SK-N-SH (cell line): ENCODE measurements around the gene SLC37A1.

Experiments used
- CHD2 ChIP-seq: fragments of 150-350 bp; IDR thresholded peaks from 2 replicates; pipeline ENCODE4 v1.6.1; 2018; ENCODE audit warnings: low read length; ENCODE audit not compliant: partially characterized antibody
- EP300 ChIP-seq, 2 experiments: IDR thresholded peaks; 2 replicates each; pipeline versions ENCODE4 v1.4.0 to v1.6.1; 2012; ENCODE audit warnings: borderline replicate concordance in 1 of 2, low read depth in 1 of 2, low read length in 1 of 2
- EZH2phosphoT487 ChIP-seq: fragments of 200-600 bp; sonication (generic); IDR thresholded peaks from 2 replicates; pipeline ENCODE4 v1.6.1; 2017; ENCODE audit warnings: low read depth, mixed run types, mild to moderate bottlenecking, antibody characterized with exemption, moderate library complexity, borderline replicate concordance
- FOSL2 ChIP-seq: IDR thresholded peaks from 2 replicates; pipeline ENCODE4 v1.4.0; 2012; ENCODE audit warnings: low read depth, mild to moderate bottlenecking, moderate library complexity, borderline replicate concordance
- GABPA ChIP-seq: IDR thresholded peaks from 2 replicates; pipeline ENCODE4 v1.4.0; 2012; ENCODE audit warnings: low read depth, mild to moderate bottlenecking
- MEF2A ChIP-seq: IDR thresholded peaks from 2 replicates; pipeline ENCODE4 v1.4.0; 2012; ENCODE audit warnings: low read depth, borderline replicate concordance
- MXI1 ChIP-seq: IDR thresholded peaks from 2 replicates; pipeline ENCODE4 v1.6.1; 2012; ENCODE audit warnings: mild to moderate bottlenecking, low read depth, low read length, improper control_type of control experiment
- NFIC ChIP-seq: IDR thresholded peaks from 2 replicates; pipeline ENCODE4 v1.4.0; 2012; ENCODE audit warnings: borderline replicate concordance
- POLR2AphosphoS5 ChIP-seq: IDR thresholded peaks from 2 replicates; pipeline ENCODE4 v1.6.1; 2012; ENCODE audit warnings: low read depth, low read length
- SMC3 ChIP-seq: IDR thresholded peaks from 2 replicates; pipeline ENCODE4 v1.6.1; 2012; ENCODE audit warnings: low read depth, low read length, improper control_type of control experiment
- YY1 ChIP-seq: IDR thresholded peaks from 2 replicates; pipeline ENCODE4 v1.4.0; 2012; ENCODE audit warnings: low read depth, mild to moderate bottlenecking
- TF ChIP-seq, protein P1 (sequence below): IDR thresholded peaks from 2 replicates; pipeline ENCODE4 v1.6.1; 2012; ENCODE audit warnings: mild to moderate bottlenecking, low read depth, low read length, moderate library complexity
- TF ChIP-seq, protein P2 (sequence below): fragments of 200-600 bp; sonication (generic); IDR thresholded peaks from 2 replicates; pipeline ENCODE4 v1.6.1; 2017; ENCODE audit warnings: antibody characterized with exemption, mild to moderate bottlenecking, moderate library complexity
- TF ChIP-seq, protein P3 (sequence below): fragments of 150-350 bp; IDR thresholded peaks from 2 replicates; pipeline ENCODE4 v1.6.1; 2017; ENCODE audit warnings: antibody characterized with exemption, low read length, low read depth, borderline replicate concordance

DNA sequence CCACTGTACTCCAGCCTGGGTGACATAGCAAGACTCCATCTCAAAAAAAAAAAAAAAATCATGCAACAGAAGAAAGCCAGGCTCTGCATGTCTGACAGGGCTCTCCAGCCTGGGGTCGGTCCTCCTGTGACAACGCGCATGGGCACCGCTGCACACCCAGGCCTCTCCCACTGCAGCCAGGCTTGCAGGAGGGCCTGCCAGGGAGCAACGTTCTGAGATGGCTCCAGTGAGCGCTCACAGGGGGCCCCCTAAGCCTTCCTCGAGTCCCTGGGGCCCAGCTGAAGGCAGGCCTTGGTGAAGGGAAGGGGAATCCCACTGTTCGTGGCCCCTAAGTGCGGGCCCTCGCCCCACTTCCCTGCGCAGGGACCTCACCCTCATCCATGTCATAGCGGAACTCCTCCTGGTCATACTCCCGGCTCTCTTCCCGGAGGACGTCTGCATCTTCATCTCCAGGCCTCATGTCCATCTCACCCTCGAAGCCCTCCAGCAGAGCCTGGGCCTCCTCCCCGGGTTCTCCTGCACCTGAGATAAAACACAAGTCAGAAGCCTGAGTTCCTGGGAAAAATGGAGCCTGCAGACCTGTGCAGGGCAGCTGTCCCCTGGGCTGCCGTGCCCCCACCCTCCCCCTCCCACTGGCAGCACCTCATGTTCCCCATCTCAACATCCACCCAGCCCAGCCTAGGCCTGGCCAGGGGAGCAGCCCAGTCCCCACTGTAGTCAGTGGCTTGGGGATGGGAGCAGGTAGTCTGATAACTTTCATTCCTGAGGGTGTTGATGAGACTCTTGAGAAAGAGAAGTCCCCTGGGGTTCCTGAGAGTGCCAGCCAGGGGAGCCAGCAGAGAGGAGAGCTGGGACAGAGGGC is 37.9 kb upstream of the SLC37A1 start:
- TF ChIP-seq, protein P1, sequence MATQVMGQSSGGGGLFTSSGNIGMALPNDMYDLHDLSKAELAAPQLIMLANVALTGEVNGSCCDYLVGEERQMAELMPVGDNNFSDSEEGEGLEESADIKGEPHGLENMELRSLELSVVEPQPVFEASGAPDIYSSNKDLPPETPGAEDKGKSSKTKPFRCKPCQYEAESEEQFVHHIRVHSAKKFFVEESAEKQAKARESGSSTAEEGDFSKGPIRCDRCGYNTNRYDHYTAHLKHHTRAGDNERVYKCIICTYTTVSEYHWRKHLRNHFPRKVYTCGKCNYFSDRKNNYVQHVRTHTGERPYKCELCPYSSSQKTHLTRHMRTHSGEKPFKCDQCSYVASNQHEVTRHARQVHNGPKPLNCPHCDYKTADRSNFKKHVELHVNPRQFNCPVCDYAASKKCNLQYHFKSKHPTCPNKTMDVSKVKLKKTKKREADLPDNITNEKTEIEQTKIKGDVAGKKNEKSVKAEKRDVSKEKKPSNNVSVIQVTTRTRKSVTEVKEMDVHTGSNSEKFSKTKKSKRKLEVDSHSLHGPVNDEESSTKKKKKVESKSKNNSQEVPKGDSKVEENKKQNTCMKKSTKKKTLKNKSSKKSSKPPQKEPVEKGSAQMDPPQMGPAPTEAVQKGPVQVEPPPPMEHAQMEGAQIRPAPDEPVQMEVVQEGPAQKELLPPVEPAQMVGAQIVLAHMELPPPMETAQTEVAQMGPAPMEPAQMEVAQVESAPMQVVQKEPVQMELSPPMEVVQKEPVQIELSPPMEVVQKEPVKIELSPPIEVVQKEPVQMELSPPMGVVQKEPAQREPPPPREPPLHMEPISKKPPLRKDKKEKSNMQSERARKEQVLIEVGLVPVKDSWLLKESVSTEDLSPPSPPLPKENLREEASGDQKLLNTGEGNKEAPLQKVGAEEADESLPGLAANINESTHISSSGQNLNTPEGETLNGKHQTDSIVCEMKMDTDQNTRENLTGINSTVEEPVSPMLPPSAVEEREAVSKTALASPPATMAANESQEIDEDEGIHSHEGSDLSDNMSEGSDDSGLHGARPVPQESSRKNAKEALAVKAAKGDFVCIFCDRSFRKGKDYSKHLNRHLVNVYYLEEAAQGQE, result no peak
- TF ChIP-seq, protein P2, sequence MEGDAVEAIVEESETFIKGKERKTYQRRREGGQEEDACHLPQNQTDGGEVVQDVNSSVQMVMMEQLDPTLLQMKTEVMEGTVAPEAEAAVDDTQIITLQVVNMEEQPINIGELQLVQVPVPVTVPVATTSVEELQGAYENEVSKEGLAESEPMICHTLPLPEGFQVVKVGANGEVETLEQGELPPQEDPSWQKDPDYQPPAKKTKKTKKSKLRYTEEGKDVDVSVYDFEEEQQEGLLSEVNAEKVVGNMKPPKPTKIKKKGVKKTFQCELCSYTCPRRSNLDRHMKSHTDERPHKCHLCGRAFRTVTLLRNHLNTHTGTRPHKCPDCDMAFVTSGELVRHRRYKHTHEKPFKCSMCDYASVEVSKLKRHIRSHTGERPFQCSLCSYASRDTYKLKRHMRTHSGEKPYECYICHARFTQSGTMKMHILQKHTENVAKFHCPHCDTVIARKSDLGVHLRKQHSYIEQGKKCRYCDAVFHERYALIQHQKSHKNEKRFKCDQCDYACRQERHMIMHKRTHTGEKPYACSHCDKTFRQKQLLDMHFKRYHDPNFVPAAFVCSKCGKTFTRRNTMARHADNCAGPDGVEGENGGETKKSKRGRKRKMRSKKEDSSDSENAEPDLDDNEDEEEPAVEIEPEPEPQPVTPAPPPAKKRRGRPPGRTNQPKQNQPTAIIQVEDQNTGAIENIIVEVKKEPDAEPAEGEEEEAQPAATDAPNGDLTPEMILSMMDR, result no peak
- TF ChIP-seq POLR2AphosphoS5, result no peak
- no peak for TF ChIP-seq GABPA
- TF ChIP-seq YY1, result no peak
- no peak for TF ChIP-seq MEF2A
- TF ChIP-seq MXI1, result no peak
- TF ChIP-seq, protein P3, sequence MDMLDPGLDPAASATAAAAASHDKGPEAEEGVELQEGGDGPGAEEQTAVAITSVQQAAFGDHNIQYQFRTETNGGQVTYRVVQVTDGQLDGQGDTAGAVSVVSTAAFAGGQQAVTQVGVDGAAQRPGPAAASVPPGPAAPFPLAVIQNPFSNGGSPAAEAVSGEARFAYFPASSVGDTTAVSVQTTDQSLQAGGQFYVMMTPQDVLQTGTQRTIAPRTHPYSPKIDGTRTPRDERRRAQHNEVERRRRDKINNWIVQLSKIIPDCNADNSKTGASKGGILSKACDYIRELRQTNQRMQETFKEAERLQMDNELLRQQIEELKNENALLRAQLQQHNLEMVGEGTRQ, result no peak
- TF ChIP-seq SMC3, result no peak
- no peak for TF ChIP-seq EZH2phosphoT487
- no peak for TF ChIP-seq EP300 (IDR thresholded peaks at IDR 0.05; ENCODE audit: borderline replicate concordance in 1 of 2, low read depth in 1 of 2, low read length in 1 of 2)
- no peak for TF ChIP-seq NFIC
- TF ChIP-seq FOSL2, result no peak
- TF ChIP-seq CHD2, result no peak
